Activated T-cell treated with anti-CD3 and anti-CD28 coated beads for 1 hour (primary cell): ENCODE measurements around the gene OPCML.

Experiments used
- DNase-seq: peaks from one replicate; pipeline ENCODE4 v3.0.0-alpha.2; 2020; ENCODE audit warnings: low read depth

OPCML gene

DNA sequence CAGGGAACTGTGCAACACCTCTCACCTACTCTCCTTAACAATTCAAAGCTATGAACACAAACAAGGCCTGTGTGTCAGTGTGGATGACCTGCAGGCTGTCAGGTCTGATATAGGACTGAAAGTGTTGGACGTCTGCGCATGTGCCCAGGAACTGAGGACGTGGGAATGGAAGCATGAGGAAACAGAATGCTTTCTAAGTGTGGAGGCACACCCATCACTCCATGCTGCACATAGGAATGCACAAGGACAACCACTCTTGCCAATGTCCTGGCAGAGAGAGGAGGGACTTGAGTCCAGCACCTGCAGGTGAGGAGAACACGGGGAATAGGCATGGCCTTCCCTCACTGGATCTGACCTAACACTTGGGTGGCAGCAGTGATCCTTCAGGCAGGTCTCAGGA lies 874.3 kb downstream of the OPCML start:
- DNase-seq, result no peak

DNA sequence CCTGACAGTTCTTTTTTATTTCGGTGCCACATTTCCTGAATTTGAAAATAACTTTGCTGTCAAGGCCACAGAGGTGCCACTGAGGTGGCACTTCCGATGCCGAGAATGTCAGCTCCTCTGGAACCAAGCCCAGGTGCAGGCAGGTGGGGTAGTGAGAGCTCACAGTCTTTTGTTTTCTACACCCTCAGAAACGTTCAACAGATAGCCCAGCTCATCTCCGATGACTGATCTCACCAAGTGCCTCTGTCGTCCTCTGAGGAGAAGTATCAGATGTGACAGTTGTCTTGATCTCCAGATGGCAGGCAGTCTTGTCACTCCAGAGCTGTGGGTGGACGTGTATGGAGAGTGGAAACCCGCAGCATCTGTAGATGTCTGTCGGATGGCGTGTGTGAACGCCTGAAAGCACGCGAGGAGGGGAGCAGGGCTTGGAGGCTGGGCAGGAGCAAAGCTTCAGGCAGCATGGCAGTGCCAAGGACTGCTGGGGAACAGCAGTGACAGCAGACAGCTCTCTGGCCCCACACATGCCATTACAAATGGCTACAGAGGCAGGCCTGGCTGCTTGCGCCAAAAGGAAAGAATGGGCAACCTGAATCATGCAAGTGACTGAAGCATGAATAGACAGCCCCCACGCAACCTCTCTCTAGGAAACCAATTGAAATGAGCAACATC lies 877.0 kb downstream of the OPCML start:
- DNase-seq, result no peak

DNA sequence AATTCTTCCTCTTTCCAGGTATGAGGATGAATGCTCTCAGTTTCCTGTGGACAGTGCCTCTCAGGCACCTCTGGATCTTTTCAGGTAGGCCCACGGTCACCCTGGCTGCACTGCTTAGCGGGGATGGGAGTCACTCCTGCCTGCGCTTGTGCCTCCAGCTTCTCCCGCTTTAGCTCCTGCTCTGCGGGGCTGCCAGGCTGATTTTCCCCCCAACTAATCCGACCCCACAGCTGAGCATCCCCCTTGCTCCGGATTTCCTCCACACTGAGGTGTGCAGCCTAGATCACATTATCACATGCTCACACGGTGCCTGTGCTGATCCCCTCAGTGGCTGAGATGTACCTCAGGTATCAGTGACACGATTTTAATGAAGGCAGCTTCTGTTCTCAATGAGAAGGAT lies 879.1 kb downstream of the OPCML start:
- no peak for DNase-seq

DNA sequence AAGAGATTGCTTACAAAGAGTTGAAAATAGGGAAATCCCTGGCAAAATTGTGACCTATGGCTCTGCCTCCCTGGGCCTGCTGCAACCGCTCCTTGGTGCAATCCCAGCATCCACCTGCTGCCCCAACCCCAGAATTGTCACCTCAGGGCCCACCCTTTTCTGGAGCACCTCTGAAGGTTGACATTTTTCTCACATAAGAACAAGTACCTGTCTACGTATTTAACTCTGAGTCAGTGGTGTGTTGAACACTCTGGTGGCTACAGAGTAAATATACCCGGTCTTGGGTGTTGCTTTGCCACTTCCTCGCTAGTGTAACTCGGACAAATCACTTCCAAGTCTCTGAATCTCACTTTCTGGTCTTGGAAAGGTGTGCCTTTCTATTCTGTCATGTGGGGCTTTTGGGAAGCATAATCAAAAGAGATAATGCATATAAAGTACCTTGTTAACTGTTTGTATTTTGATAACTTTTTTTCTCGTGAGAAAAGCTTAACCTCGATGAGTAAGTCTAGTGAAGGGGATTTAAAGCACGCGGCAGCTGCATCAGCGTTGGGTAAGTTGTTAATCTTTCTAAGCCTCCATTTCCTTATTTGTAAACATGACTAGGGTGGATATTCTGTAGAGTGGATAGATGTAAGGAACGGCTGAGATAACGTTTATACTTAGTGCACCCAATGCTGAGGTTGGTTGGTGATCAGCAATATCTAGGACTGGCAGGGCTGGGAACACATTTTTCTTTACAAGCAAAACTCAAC lies 881.2 kb downstream of the OPCML start:
- no peak for DNase-seq

DNA sequence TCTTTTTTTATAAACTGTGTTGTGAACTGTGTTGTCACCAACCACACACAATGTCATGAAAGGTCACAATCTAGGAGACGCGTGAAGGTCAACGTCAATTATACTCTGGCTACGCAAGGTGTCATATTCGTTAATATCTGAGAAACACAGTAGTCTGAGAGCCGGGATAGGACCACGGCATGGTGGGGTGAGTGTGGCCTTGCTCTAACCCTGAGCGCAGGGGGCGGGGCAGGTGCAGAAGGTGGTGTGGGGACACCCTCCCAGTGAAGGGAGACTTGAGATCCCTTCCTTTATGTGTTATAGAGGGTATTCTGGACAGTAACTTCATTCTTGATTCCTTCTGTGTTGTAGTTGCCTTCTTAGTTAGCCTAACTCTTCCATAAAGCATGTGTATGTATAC lies 883.0 kb downstream of the OPCML start:
- DNase-seq, result no peak

DNA sequence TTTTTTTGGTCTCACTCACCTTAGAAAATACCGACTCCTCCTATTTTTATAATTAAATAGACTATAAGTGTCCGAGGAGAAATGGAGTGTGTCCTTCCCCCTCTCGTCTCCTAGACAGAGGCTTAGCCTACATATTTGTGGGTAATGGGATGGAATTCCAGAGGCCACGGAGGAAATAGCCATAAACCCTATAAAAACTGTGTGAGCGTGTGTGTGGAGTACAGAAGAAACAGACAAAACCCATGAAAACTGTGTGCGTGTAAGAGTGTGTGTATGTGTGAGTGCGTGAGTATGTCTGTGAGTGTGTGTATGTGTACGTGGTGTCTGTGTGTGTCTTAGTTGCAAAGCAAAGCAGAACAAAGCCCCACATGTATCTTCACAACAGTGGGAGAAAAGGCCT lies 883.5 kb downstream of the OPCML start:
- DNase-seq, result no peak

DNA sequence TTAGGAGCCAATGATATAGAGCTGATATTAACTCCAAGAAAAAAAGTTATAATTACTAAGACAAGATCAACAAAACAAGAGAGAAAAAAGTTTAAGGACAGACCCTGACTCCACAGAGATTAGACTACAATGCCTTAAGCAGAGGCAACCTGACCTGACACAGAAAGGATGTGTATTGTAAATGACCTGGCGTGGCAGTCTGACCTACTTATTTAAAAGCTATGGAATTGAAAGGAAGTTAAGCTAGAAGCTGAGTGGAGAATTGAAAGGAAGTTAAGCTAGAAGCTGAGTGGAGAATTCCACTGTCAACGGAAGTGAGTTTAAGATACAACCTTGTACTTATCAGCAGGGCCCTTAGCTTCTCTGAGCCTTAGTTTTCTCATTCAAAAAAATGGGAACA lies 885.4 kb downstream of the OPCML start:
- no peak for DNase-seq

DNA sequence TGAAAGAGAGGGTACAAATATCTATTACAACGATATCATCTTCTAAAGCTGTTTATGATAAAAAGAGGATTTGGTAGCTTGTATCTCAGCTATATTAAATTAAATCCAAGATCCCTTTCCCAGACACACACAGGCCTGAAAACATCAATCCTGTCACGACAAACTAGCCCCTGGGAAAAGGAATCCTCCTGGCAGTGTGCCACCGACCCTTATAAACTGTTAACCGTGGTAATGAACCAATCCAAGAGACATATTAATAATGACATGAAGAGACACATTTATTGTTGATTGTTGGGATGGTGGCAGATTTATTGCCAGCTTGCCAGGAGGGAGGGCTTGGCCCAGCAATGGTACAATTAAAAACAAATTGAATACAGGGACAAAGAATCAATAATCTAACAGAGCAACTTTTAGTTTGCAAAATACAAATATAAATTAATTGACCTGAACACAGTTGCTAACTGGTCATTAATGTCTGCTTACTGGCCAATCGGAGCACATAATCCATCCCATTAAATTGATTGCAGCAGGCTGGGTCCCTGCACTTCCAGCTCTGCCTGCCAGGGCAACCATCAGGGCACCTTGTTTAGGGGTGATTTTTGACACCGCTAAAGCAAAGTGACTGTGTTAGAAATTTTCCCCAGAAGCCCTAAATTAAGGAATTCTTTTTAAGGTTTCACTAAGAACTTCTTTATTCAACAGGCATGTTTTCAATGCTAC lies 887.6 kb downstream of the OPCML start:
- no peak for DNase-seq

DNA sequence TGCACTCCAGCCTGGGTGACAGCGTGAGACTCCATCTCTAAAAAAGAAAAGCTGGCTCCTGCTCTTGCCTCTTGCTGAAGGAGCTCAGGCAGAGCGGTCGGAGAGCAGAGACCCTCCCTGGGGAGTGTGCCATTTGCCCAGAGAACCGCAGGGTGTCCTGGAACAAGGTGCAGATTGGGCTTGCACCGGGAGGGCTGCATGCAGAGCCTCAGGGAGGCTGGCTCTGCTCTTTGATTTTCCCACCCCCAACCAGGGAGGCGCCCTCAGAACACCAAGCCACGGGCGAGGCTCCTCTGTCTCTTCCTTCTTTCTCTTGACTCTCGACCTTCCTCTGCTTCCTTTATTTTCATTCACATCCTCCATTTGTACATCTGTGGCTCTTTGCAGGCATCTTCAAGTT lies 889.1 kb downstream of the OPCML start:
- no peak for DNase-seq

DNA sequence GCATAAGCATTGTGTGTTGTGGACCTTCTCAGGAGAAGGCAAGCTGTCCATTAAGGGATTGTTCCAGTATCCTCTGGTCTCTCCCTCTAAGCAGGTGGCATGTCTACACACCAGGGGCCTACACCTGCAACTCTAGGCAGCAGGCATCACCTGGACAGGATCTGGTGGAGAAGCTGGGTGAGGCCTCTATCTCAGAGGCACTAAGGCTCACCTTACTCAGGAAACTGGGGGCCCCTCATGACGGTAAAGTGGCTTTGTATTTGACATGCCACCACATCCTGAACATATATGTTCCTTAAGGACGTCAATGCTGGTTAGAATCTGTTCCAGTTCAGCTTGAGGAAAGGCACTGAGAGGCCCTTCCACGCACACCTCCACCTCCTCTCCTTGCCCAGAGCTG lies 891.3 kb downstream of the OPCML start:
- DNase-seq, result no peak

DNA sequence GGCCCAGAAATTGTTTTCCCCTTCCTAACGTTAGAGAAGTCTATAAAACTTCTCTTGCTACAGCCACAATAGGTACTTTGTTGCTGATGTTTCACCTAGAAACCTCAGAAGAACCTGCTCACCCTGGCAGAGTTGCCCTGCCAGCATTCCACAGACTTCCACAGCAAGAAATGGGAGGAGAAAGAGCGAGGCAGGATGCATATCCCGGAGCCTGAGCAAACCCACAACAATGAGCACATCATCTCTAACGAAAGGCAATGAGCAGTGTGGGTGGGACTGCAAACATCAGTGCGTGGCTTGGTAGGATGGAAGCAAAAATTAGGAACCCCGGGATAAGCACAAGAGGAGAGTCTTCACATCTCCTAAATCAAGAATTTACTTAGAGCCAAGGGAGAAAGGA lies 892.3 kb downstream of the OPCML start:
- no peak for DNase-seq

DNA sequence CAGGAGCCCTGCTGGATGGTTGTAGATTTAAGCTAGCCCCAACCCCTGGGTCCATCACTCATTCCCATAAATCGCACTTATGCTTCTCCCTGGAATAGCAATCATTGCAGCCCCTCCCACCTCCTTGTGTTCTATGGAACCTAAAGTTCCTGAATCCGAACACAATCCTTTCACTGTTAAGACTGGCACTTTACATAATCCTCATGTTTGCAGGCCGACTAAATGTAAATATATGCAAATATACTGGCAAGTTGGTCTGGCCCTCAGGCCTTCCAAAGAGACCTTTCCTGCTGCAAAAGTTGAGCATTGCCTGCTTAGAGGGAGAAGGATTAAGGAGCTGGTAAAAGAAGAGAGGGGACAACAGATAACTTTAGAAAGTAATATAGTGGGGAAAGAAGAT lies 892.9 kb downstream of the OPCML start:
- DNase-seq, result no peak

DNA sequence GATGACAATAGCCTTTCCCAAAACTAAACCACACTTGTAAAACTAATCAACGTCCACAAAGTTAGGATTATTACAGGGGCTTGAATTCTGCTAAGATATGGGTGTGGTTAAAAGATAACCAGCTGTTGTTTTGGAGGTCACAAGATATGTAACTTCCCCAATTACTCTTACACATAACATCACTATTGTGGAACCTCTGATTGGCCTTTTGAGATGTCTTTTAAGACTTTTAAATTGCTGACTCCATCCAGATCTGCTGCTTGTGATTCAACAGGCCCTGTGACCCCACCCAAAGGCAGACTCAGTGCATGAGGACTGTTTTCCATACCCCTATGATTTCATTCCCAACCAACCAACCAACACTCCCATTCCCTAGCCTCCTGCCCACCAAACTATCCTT lies 893.9 kb downstream of the OPCML start:
- DNase-seq, result no peak

DNA sequence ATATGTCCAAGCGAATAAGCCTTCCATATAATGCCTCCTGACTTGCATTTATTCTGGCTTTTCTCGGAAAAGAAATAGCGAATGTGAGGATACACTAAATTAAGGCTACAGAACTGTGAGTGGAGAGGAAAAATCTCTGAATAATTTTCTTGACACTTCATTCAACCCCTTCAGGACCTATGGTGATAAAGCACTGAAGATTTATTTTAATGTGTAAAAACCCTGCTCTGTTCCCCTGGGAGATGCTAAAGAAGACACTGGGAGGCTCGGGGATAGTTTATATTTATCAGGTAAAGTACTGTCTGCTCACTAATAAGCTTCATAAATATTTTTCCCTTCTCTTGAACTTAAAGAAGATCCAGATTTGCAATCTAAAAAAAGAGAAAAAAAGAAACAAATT lies 895.8 kb downstream of the OPCML start:
- DNase-seq, result no peak

DNA sequence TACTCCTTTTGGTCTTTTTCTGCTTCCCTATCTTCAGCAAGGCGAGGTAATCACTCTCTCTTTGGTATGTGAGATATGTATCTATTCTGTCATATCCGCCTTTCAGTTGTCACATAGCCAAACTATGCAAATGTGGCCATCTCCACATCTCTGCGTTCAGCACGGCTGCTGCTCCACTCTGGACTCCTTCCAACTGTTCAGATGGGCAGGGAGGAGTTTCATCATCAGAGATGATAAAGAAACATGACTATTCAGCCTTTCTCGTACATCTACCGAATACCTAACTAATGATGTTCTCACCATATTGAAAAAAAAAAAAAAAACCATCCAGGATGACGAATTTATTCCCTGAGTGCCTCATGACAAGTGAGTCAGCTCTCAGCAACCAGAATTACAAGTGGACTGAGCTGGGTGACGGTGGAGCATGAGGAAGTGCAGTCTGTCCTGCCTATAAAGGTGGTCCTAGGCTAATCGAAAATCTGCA lies 899.6 kb downstream of the OPCML start:
- no peak for DNase-seq

DNA sequence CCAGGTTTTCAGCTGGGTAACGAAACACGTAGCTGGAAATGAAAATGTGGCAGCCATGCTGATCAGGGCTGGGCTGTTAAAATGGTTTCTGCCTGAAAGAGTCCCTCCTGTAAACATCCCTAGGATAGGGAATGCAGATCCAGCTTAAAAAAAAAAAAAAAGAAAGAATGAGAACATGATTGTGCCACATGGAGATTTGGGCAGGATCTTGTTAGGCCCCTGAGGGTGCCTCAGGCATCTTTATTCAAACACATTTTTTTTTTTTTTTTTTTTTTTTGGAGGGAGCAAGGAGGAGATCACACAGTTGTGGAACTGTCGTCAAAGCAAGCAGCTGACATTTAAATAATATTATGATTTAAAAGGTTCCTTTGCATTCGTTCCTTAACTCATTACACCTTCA lies 900.3 kb downstream of the OPCML start:
- DNase-seq, result no peak

DNA sequence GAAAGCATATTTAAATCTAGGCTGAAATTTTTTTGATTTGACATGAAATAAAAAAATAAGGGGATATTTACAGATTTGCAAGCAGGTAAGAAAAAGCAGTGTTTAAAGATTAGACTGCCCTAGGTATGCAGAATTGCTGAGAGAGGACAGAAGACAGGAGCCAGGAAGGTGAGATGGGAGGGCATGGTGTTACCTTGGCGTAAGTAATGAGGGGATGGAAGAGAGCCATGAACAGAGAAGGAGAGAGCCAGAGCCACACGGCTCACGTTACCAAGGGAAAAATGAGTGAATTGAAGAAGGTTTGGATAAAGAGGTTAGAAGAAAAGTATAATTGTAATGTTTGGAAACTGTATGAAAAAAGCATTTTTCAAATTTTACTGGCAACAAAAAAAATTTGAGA lies 904.3 kb downstream of the OPCML start:
- no peak for DNase-seq

DNA sequence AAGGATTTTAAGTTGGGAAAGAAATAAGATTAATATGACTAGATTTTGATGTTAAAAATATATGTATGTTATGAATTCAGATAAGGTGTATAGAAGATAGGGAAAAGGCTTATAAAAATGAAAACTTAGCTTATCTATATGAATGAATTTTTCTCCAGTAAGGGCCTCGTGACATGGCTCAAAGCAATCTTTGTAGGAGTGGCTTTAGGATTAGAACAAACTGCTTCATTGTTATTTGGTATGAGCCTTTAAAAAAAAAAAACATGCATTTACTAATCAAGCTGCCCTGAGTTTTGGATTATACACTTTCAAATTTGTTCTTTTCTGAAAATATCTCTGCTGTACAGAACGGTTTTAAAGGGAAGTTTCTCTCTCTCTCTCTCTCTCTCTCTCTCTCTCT lies 905.9 kb downstream of the OPCML start:
- no peak for DNase-seq

DNA sequence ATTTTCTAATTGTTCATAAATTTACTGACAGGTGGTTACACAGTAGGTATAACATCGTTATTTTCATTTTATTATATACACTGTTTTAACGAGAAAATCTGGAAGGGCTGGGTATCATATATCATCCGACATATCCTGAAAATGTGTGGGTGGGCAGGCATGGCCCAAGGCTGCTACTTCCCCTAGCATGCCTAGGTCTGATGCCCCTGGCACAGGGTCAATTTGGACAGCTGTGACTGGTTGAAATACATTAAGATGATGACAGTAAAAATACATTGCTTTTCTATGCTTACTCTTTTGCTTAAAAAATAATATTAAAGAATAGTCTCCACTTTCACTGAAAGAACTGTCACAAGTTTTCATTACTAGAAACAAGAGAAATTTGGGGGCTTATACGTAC lies 908.8 kb downstream of the OPCML start:
- DNase-seq, result no peak

DNA sequence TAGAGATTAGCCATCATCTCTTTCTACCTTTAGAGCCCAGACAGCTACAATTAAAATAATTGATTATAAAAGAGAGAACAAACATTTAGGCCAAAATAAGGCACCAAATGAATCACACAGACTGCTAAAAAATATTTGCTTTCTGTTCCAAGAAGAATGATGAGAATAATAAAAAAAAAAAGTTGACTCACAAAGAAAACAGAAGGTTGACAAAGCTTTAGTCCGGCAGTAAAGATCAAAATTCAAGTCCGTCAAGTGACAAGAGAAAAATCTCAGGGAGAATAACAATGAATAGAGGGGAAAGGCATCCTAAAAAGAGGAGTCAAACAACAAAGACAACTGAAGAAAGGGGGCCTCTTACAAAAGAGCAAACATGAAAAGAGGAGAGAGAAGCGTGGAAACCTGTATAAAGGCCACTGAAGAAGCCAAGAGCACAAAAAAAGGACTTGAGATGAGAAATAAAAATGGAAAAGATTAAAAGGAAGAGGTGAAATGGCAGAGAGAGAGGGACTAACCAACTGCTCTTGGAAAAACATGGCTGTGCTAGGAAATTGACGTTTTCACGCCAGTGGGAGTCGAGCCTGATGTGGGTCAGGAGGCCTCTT lies 910.2 kb downstream of the OPCML start:
- no peak for DNase-seq

DNA sequence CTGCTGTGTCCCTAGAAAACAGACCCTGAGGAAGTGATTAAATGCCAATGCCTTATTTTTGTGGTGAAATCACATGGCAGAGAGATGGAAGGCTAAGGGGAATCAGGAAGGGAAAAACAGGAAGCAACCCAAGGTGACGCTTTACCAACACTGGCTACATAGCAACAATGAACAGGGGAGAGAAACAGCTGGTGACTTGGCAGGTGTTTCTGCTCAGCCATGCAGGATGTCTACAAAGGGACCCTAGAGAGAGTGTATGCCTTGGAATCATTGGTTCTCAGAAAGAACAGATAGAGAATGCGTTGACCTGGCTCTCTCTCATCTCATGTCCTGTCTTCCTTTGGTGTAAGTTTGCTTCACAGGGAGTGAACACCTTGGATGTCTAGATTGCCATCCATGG lies 911.9 kb downstream of the OPCML start:
- DNase-seq, result no peak

DNA sequence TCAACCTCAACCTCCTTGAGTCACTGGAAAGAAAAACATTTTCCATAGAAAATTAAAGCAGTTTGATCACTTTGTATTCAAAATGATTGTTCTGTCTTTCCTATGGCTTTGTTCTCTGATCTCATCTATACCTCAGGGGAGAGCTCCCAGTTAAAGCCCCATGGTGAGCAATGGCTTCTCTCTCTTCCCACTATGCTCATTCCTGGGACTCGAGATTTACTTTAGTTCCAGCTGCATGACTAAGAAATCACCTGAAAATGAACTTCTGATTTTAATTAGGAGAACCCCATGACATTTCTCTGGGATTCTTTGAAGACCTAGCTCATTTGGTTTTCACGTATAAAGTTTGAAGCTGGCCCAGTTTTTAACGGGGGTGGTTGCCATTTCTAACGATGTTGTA lies 921.5 kb downstream of the OPCML start:
- no peak for DNase-seq

DNA sequence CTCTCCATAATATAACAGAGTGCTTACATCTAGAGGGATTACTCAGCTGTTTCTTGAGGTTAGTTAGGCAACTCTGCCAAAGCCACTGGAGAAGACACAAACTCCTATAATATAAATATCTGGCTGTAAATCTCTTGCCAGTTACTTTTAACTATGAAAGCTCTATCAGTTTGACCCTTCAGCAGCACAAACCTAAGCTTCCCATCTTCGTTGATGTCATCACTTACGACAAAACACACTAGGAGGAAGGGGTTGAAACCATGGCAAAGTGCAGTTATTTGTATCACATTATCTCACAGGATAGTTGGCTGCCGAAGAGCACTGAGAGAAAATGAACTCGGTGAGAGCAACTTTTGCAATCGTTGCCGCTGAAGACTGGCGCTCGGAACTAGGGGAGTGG lies 922.1 kb downstream of the OPCML start:
- DNase-seq, result no peak
